IMR-90 (cell line): ENCODE data around the gene GRAMD1B. TPM values are rescaled to one million over a fixed set of nuclear protein-coding genes. Genes with fewer than 3 reads are reported as not detected.
"Not testable (repeated sequence)": the region's sequence is repeated elsewhere in the genome, so short reads cannot be mapped to it uniquely, and the experiment has no call there.

Source experiments
- ATAC-seq: fragments of 200-7000 bp; cut with Tn5 transposase; 2 replicates; pipeline ENCODE4 v1.9.1; 2020; ENCODE audit warnings: low read depth, mild to moderate bottlenecking, moderate library complexity
- BruUV-seq: library from RNA; stranded (reverse); fragments of 400-500 nt; replicated peaks from 2 replicates; lab custom pipeline; 2021; lab: Mats Ljungman, UMichigan
- CTCF ChIA-PET: fragments of 300-600 bp; formaldehyde crosslinking; extraction: SDS; loops from one replicate; lab custom pipeline; 2021; ENCODE audit warnings: antibody characterized with exemption; lab: Yijun Ruan, JAX
- POLR2A ChIA-PET: fragments of 300-600 bp; sonication (Branson Sonifier 250); formaldehyde crosslinking; loops from one replicate; lab custom pipeline; 2022; ENCODE audit warnings: antibody characterized with exemption; ENCODE audit not compliant: unreplicated experiment; lab: Charles Lee
- DNase-seq: peaks from one replicate; pipeline ENCODE4 v3.0.0; 2013
- H2AFZ ChIP-seq: replicated peaks from 2 replicates; pipeline ENCODE3; 2013; ENCODE audit warnings: low read length, mild to moderate bottlenecking; ENCODE audit not compliant: poor library complexity
- H2AK5ac ChIP-seq: 2 replicates; pipeline ENCODE4 v1.6.1; 2013; ENCODE audit warnings: low read depth, low read length, inconsistent platforms
- H2AK9ac ChIP-seq: replicated peaks from 2 replicates; pipeline ENCODE3; 2013; ENCODE audit warnings: mild to moderate bottlenecking, low read depth, low read length, moderate library complexity; ENCODE audit not compliant: poor library complexity
- H2BK120ac ChIP-seq: 2 replicates; pipeline ENCODE4 v1.6.1; 2013; ENCODE audit warnings: low read depth, low read length, inconsistent platforms
- H2BK15ac ChIP-seq: 3 replicates; pipeline ENCODE4 v1.6.1; 2013; ENCODE audit warnings: low read depth, low read length, inconsistent platforms
- H2BK20ac ChIP-seq: 2 replicates; pipeline ENCODE4 v1.6.1; 2013; ENCODE audit warnings: low read depth, mild to moderate bottlenecking, inconsistent platforms, low read length, moderate library complexity
- H2BK5ac ChIP-seq: 2 replicates; pipeline ENCODE4 v1.6.1; 2013; ENCODE audit warnings: mild to moderate bottlenecking, low read depth, low read length, inconsistent platforms; ENCODE audit not compliant: poor library complexity, severe bottlenecking
- H3K14ac ChIP-seq: replicated peaks from 2 replicates; pipeline ENCODE4 v1.6.1; 2013; ENCODE audit warnings: low read depth, low read length, inconsistent platforms
- H3K18ac ChIP-seq: 2 replicates; pipeline ENCODE4 v1.6.1; 2013; ENCODE audit warnings: low read depth, low read length, control low read depth
- H3K23ac ChIP-seq: 2 replicates; pipeline ENCODE4 v1.6.1; 2013; ENCODE audit warnings: low read depth, low read length, inconsistent platforms
- H3K27ac ChIP-seq: 2 replicates; pipeline ENCODE4 v1.5.1; 2013; ENCODE audit warnings: mild to moderate bottlenecking, control low read depth, low read length; ENCODE audit not compliant: insufficient read depth
- H3K27me3 ChIP-seq: 2 replicates; pipeline ENCODE4 v1.6.1; 2013; ENCODE audit warnings: low read length; ENCODE audit not compliant: control insufficient read depth, insufficient read depth
- H3K36me3 ChIP-seq: 2 replicates; pipeline ENCODE4 v1.6.1; 2013; ENCODE audit warnings: low read length, mixed read lengths; ENCODE audit not compliant: control insufficient read depth, insufficient read depth
- H3K4ac ChIP-seq: 2 replicates; pipeline ENCODE4 v1.6.1; 2013; ENCODE audit warnings: low read depth, low read length, inconsistent platforms
- H3K4me1 ChIP-seq: 2 replicates; pipeline ENCODE4 v1.6.1; 2013; ENCODE audit warnings: low read length, mixed read lengths; ENCODE audit not compliant: control insufficient read depth, insufficient read depth
- H3K4me2 ChIP-seq: 2 replicates; pipeline ENCODE4 v1.6.1; 2013; ENCODE audit warnings: low read depth, mild to moderate bottlenecking, control low read depth, low read length, moderate library complexity
- H3K4me3 ChIP-seq: 2 replicates; pipeline ENCODE4 v1.5.1; 2013; ENCODE audit warnings: low read depth, mild to moderate bottlenecking, control low read depth, low read length, moderate library complexity; ENCODE audit not compliant: insufficient read depth
- H3K56ac ChIP-seq: 2 replicates; pipeline ENCODE4 v1.6.1; 2013; ENCODE audit warnings: low read length, inconsistent platforms; ENCODE audit not compliant: insufficient read depth; ENCODE audit errors: extremely low read depth
- H3K79me1 ChIP-seq, 2 experiments: 2 replicates each; pipeline ENCODE4 v1.6.1; 2013; ENCODE audit warnings: low read length in 2 of 2, inconsistent platforms in 1 of 2, low read depth in 1 of 2
- H3K9ac ChIP-seq: 2 replicates; pipeline ENCODE4 v1.6.1; 2013; ENCODE audit warnings: low read depth, low read length, control low read depth
- H3K9me1 ChIP-seq: 2 replicates; pipeline ENCODE4 v1.6.1; 2013; ENCODE audit warnings: low read length, inconsistent platforms; ENCODE audit not compliant: insufficient read depth
- H3K9me3 ChIP-seq: 2 replicates; pipeline ENCODE4 v1.6.1; 2013; ENCODE audit warnings: low read length; ENCODE audit not compliant: control insufficient read depth, insufficient read depth
- H4K20me1 ChIP-seq: 2 replicates; pipeline ENCODE4 v1.6.1; 2013; ENCODE audit warnings: low read length, inconsistent platforms; ENCODE audit not compliant: insufficient read depth
- H4K5ac ChIP-seq: 2 replicates; pipeline ENCODE4 v1.6.1; 2013; ENCODE audit warnings: mild to moderate bottlenecking, low read depth, low read length, control low read depth
- H4K8ac ChIP-seq, 2 experiments: 2 replicates each; pipeline ENCODE4 v1.6.1; 2013; ENCODE audit warnings: low read depth in 2 of 2, low read length in 2 of 2, control low read depth in 1 of 2, inconsistent platforms in 1 of 2
- H4K91ac ChIP-seq: 2 replicates; pipeline ENCODE4 v1.6.1; 2013; ENCODE audit warnings: low read depth, low read length, inconsistent platforms; ENCODE audit not compliant: insufficient read depth
- BHLHE40 ChIP-seq: fragments of 150-350 bp; IDR thresholded peaks from 2 replicates; pipeline ENCODE4 v1.6.1; 2016; ENCODE audit warnings: mild to moderate bottlenecking, low read depth, low read length
- FOS ChIP-seq: fragments of 150-350 bp; IDR thresholded peaks from 2 replicates; pipeline ENCODE4 v1.6.1; 2016; ENCODE audit warnings: low read depth, low read length
- MXI1 ChIP-seq: IDR thresholded peaks from 2 replicates; pipeline ENCODE4 v1.6.1; 2012; ENCODE audit warnings: low read depth, mild to moderate bottlenecking, low read length, moderate library complexity, borderline replicate concordance
- RAD21 ChIP-seq: IDR thresholded peaks from 2 replicates; pipeline ENCODE4 v1.6.1; 2012; ENCODE audit warnings: low read length, improper control_type of control experiment
- RCOR1 ChIP-seq: IDR thresholded peaks from 2 replicates; pipeline ENCODE4 v1.6.1; 2012; ENCODE audit warnings: mild to moderate bottlenecking, low read length, improper control_type of control experiment; ENCODE audit not compliant: insufficient replicate concordance
- SMC3 ChIP-seq: fragments of 150-350 bp; IDR thresholded peaks from 2 replicates; pipeline ENCODE4 v1.6.1; 2016; ENCODE audit warnings: low read depth, mild to moderate bottlenecking, antibody characterized with exemption, low read length, moderate library complexity
- WGBS, 2 experiments: methylation state at CpG; one replicate each; pipeline versions ENCODE4 v1.1.5 to v1.1.7; 2013; ENCODE audit warnings: missing lambda C conversion rate in 2 of 2; ENCODE audit not compliant: insufficient read length in 1 of 2; ENCODE audit errors: extremely low coverage in 2 of 2; 5-methylcytosine and 5-hydroxymethylcytosine counted together
- dilution Hi-C: fragments of 300-500 bp; cut with HindIII; formaldehyde crosslinking; loops from one replicate; pipeline ENCODE4 v1.14.3; 2018; ENCODE audit warnings: low sequenced_read_pairs; ENCODE audit not compliant: unreplicated experiment
- in situ Hi-C: fragments of 300-500 bp; cut with MboI; formaldehyde crosslinking; loops from 3 replicates; pipeline ENCODE4 v1.14.3; 2019; ENCODE audit warnings: low sequenced_read_pairs, inconsistent platforms, mixed read lengths
- intact Hi-C: fragments of 100-400 bp; cut with micrococcal nuclease; formaldehyde crosslinking; loops from 2 replicates; pipeline ENCODE4 v1.10.0; 2022
- polyA plus RNA-seq, 3 experiments: library from polyadenylated mRNA; depleted of rRNA; stranded (reverse); fragments of >200 nt; gene quantifications; 2 replicates each; pipeline ENCODE4 v1.2.3, GENCODE V29; 2012; ENCODE audit warnings: low replicate concordance in 1 of 3
- total RNA-seq: library from RNA; depleted of rRNA; stranded (reverse); fragments of >200 nt; gene quantifications from 2 replicates; pipeline ENCODE4 v1.2.3, GENCODE V29; 2012

The GRAMD1B gene
- total and polyA plus RNA-seq, 2 of the 4 experiments (the other 2 are of a cell fraction) = 7.1 to 7.2 TPM

GRCh38 chr11:123454796-123455195, 24.7 kb downstream of the GRAMD1B start:
- Histone ChIP-seq H3K4ac (no peak overlapping the region), H3K23ac (no peak overlapping the region), H2BK20ac (no peak overlapping the region), H2AK5ac (no peak overlapping the region), H3K79me1 (peaks cover 19 to 52% of the 10 kb centered on the region in 2 experiments), H3K27ac (no peak overlapping the region), H3K4me3 (no peak overlapping the region), H2BK120ac (no peak overlapping the region), H4K20me1 (no peaks in the 10 kb centered on the region), H3K27me3 (no peaks in the 10 kb centered on the region), H3K9ac (no peak overlapping the region), H3K14ac (no peak overlapping the region), H3K9me3 (no peaks in the 10 kb centered on the region), H3K36me3 (no peaks in the 10 kb centered on the region), H3K18ac (no peak overlapping the region), H4K8ac (no peak overlapping the region), H3K9me1 (0 out of 2 replicates have a peak, but pooled peaks cover 5% of the 10 kb centered on the region), H2AK9ac (no peak overlapping the region), H3K4me1 (peaks cover 7% of the 10 kb centered on the region; the same call in 1 of the 2 replicates), H2AFZ (no peak overlapping the region), H2BK15ac (no peak overlapping the region), H4K5ac (no peak overlapping the region), H3K4me2 (no peak overlapping the region), H4K91ac (no peak overlapping the region), H2BK5ac (no peak overlapping the region), H3K56ac (no peak overlapping the region)
- in situ Hi-C loops (no loop called here), intact Hi-C loops (no loop called here), dilution Hi-C loops (no loop called here)
- no peak for ATAC-seq
- no TSS peak for BruUV-seq
- DNase-seq = no peak
- ChIA-PET POLR2A (no interaction called here), CTCF (no interaction called here)
- TF ChIP-seq MXI1 (no peak), FOS (no peak), RCOR1 (no peak), BHLHE40 (no peak), RAD21 (no peak), SMC3 (no peak)

DNA sequence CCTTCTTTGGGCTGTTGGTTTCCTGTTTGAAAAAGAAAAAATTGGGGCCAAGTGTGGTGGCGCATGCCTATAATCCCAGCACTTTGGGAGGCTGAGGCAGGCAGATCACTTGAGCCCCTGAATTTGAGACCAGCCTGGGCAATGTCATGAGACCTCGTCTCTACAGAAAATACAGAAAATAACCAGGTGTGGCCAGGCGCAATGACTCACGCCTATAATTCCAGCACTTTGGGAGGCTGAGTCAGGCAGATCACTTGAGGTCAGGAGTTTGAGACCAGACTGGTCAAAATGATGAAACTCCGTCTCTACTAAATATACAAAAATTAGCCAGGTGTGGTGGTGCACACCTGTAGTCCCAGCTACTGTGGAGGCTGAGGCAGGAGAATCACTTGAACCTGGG, 26.4 kb downstream of the GRAMD1B start:
- POLR2A ChIA-PET, ATAC-seq, intact Hi-C loops, H4K20me1 ChIP-seq, H3K9me3 ChIP-seq, in situ Hi-C loops, H2AK5ac ChIP-seq, H2AFZ ChIP-seq, H3K27ac ChIP-seq, H3K4me2 ChIP-seq, H4K91ac ChIP-seq, H3K56ac ChIP-seq, H2BK15ac ChIP-seq, H2BK20ac ChIP-seq, BruUV-seq, H2BK5ac ChIP-seq, H3K18ac ChIP-seq, H3K9ac ChIP-seq, H3K4me1 ChIP-seq, H3K4ac ChIP-seq, DNase-seq, H3K9me1 ChIP-seq, H2BK120ac ChIP-seq, dilution Hi-C loops, H3K23ac ChIP-seq, H2AK9ac ChIP-seq, H4K5ac ChIP-seq, H4K8ac ChIP-seq, H3K4me3 ChIP-seq, H3K14ac ChIP-seq, H3K27me3 ChIP-seq, H3K36me3 ChIP-seq: not testable (repeated sequence)
- 100% methylated on average over 1 of the region's 5 CpGs; no CpG with 5 or more reads in 1 of the 2 experiments for WGBS, 2 experiments
- CTCF ChIA-PET = interaction anchor here (0.6 kb wide), 1 partner anchor 54 kb away, joined by 3 read pairs; no protein-coding TSS in a partner anchor
- peaks cover 22 to 43% of the 10 kb centered on the region in 2 experiments for H3K79me1 ChIP-seq
